GM12878 (cell line): Measurements from ENCODE around the gene TPBGL. TPM values are rescaled to one million over a fixed set of nuclear protein-coding genes. Genes with fewer than 3 reads are reported as not detected.

ENCODE experiments used
- ATAC-seq: fragments of 200-7000 bp; cut with Tn5 transposase; 3 replicates; pipeline ENCODE4 v1.9.1; 2020; ENCODE audit warnings: mild to moderate bottlenecking, moderate library complexity
- BruUV-seq: library from RNA; stranded (reverse); fragments of 400-500 nt; replicated peaks from 2 replicates; lab custom pipeline; 2021; lab: Mats Ljungman, UMichigan
- CTCF ChIA-PET: fragments of 300-600 bp; sonication (Branson Sonifier 250); formaldehyde crosslinking; extraction: SDS; loops from one replicate; lab custom pipeline; 2021; ENCODE audit warnings: inconsistent platforms; lab: Yijun Ruan, JAX
- POLR2A ChIA-PET: fragments of 350-600 bp; formaldehyde crosslinking; extraction: SDS; loops from one replicate; lab custom pipeline; 2021; ENCODE audit warnings: inconsistent platforms; lab: Charles Lee
- RAD21 ChIA-PET: fragments of 300-600 bp; sonication (Branson Sonifier 250); formaldehyde crosslinking; loops from one replicate; lab custom pipeline; 2023; ENCODE audit warnings: antibody characterized with exemption; ENCODE audit not compliant: unreplicated experiment; lab: Charles Lee
- SMC1A ChIA-PET: fragments of 300-600 bp; sonication (Branson Sonifier 250); formaldehyde crosslinking; loops from one replicate; lab custom pipeline; 2023; ENCODE audit not compliant: unreplicated experiment, uncharacterized antibody; lab: Charles Lee
- DNase-seq: peaks from one replicate; pipeline ENCODE4 v3.0.0-alpha.2; 2011; ENCODE audit warnings: low read depth, low spot score
- FAIRE-seq: peaks from 3 replicates; lab custom pipeline; 2011; peaks lifted over from hg19 to GRCh38; lab: Jason Lieb, UNC
- H2AFZ ChIP-seq: 2 replicates; pipeline ENCODE4 v1.6.0; 2011; ENCODE audit warnings: low read depth, low read length, control low read depth; ENCODE audit not compliant: control insufficient read depth
- H3K27ac ChIP-seq: 2 replicates; pipeline ENCODE4 v1.5.1; 2011; ENCODE audit warnings: control low read depth; ENCODE audit not compliant: control insufficient read depth, insufficient read depth
- H3K27me3 ChIP-seq, 2 experiments: replicated peaks in 1 of 2; 2 replicates each; pipeline versions ENCODE4 v1.6.0 to v1.6.1; 2011; ENCODE audit warnings: low read length in 1 of 2; ENCODE audit not compliant: control insufficient read depth in 2 of 2, insufficient read depth in 2 of 2
- H3K36me3 ChIP-seq, 2 experiments: 2 replicates each; pipeline ENCODE4 v1.5.1; 2011; ENCODE audit warnings: low read length in 1 of 2; ENCODE audit not compliant: control insufficient read depth in 2 of 2, insufficient read depth in 2 of 2
- H3K4me1 ChIP-seq: 2 replicates; pipeline ENCODE4 v1.6.1; 2011; ENCODE audit warnings: mild to moderate bottlenecking, low read length, moderate library complexity, mixed read lengths; ENCODE audit not compliant: control insufficient read depth, insufficient read depth
- H3K4me2 ChIP-seq: 2 replicates; pipeline ENCODE4 v1.6.0; 2011; ENCODE audit warnings: control low read depth; ENCODE audit not compliant: control insufficient read depth, insufficient read depth
- H3K4me3 ChIP-seq: fragments of 200-600 bp; sonication (generic); 2 replicates; pipeline ENCODE4 v1.5.1; 2016
- H3K79me2 ChIP-seq: 2 replicates; pipeline ENCODE4 v1.6.0; 2011; ENCODE audit warnings: low read length; ENCODE audit not compliant: control insufficient read depth, insufficient read depth
- H3K9ac ChIP-seq: 2 replicates; pipeline ENCODE4 v1.8.0; 2011; ENCODE audit warnings: low read length, control low read depth, mixed read lengths; ENCODE audit not compliant: control insufficient read depth, insufficient read depth
- H3K9me3 ChIP-seq: replicated peaks from 3 replicates; pipeline ENCODE4 v1.5.1; 2011; ENCODE audit warnings: mild to moderate bottlenecking, low read length; ENCODE audit not compliant: control insufficient read depth, insufficient read depth
- H4K20me1 ChIP-seq: 2 replicates; pipeline ENCODE4 v1.6.0; 2011; ENCODE audit not compliant: control insufficient read depth, insufficient read depth
- CREB1 ChIP-seq: IDR thresholded peaks from 2 replicates; pipeline ENCODE4 v1.6.1; 2012; ENCODE audit warnings: low read depth, mild to moderate bottlenecking, inconsistent platforms
- HDGF ChIP-seq: fragments of 450-650 bp; IDR thresholded peaks from 2 replicates; pipeline ENCODE4 v1.6.1; 2016; ENCODE audit warnings: antibody characterized with exemption
- NFXL1 ChIP-seq: fragments of 450-650 bp; IDR thresholded peaks from 2 replicates; pipeline ENCODE4 v1.6.1; 2017; ENCODE audit warnings: antibody characterized with exemption, mild to moderate bottlenecking, borderline replicate concordance
- NFYA ChIP-seq: IDR thresholded peaks from 2 replicates; pipeline ENCODE4 v1.6.1; 2011; ENCODE audit warnings: low read depth, mild to moderate bottlenecking, low read length, improper control_type of control experiment, borderline replicate concordance
- PAX8 ChIP-seq: fragments of 450-650 bp; IDR thresholded peaks from 2 replicates; pipeline ENCODE4 v1.6.1; 2017; ENCODE audit warnings: mild to moderate bottlenecking, moderate library complexity
- SMARCA5 ChIP-seq: fragments of 450-650 bp; IDR thresholded peaks from 2 replicates; pipeline ENCODE4 v1.6.1; 2017; ENCODE audit warnings: mild to moderate bottlenecking
- SUZ12 ChIP-seq: fragments of 200-600 bp; sonication (generic); IDR thresholded peaks from one replicate; pipeline ENCODE4 v1.6.1; 2018; ENCODE audit warnings: antibody characterized with exemption, mild to moderate bottlenecking; ENCODE audit not compliant: unreplicated experiment
- TBL1XR1 ChIP-seq: IDR thresholded peaks from 2 replicates; pipeline ENCODE4 v1.6.1; 2012; ENCODE audit warnings: low read depth, low read length, improper control_type of control experiment
- WGBS: methylation state at CpG from one replicate; pipeline ENCODE4 v1.1.6; 2016; ENCODE audit warnings: low lambda C conversion rate; ENCODE audit not compliant: insufficient replicate concordance, insufficient coverage; ENCODE audit errors: missing lambda C conversion rate; 5-methylcytosine and 5-hydroxymethylcytosine counted together
- in situ Hi-C: fragments of 300-500 bp; cut with MboI; formaldehyde crosslinking; loops from 9 replicates; pipeline ENCODE4 v1.14.3; 2018; ENCODE audit warnings: mixed read lengths
- intact Hi-C: fragments of 100-400 bp; cut with micrococcal nuclease; formaldehyde crosslinking; loops from one replicate; pipeline ENCODE4 v1.14.2; 2022; ENCODE audit not compliant: unreplicated experiment
- polyA plus RNA-seq, 11 experiments: library from polyadenylated mRNA; depleted of rRNA in 4 of 11; unstranded in 6 of 11; stranded (reverse) in 5 of 11; fragments of >200 nt; fragmentation: Nextera tagmentation in 4 of 11; fragmentation: Illumina TruSeq in 1 of 11; extraction: Ambion mirVana in 4 of 11; extraction: Trizol in 1 of 11; gene quantifications; 1 replicate in 1 of 11; 2 replicates in 10 of 11; pipeline versions ENCODE4 v1.2.1 to v1.2.3, GENCODE V29; 2011 to 2016; ENCODE audit warnings: inconsistent platforms in 2 of 11, missing spikeins in 2 of 11, low read depth in 1 of 11
- total RNA-seq, 4 experiments: library from RNA; depleted of rRNA in 3 of 4; stranded (reverse); fragments of >200 nt in 3 of 4; fragmentation: Illumina TruSeq in 1 of 4; extraction: Trizol in 1 of 4; gene quantifications; 2 replicates each; pipeline versions ENCODE4 v1.2.1 to v1.2.3, GENCODE V29; 2013 to 2021

Gene TPBGL
- total and polyA plus RNA-seq, 10 of the 15 experiments (the other 5 are each of a cell fraction or from before 2014, with no cell fraction given) = not detected

GRCh38 chr11:75267171-75267970 is 26.8 kb downstream of the TPBGL start:
- Histone ChIP-seq H3K4me3 (no peak overlapping the region), H3K36me3 (no peaks in the 10 kb centered on the region; a peak in 1 of 4 replicates), H3K9me3 (no peaks in the 10 kb centered on the region), H3K4me1 (no peaks in the 10 kb centered on the region), H3K27ac (no peak overlapping the region), H3K27me3 (no peaks in the 10 kb centered on the region), H3K4me2 (no peak overlapping the region), H2AFZ (no peak overlapping the region), H3K79me2 (no peaks in the 10 kb centered on the region), H4K20me1 (0 out of 2 replicates have a peak, but pooled peaks cover 2% of the 10 kb centered on the region), H3K9ac (no peak overlapping the region)
- intact Hi-C loops = no loop called here
- BruUV-seq = no TSS peak
- ChIA-PET CTCF (no interaction called here), RAD21 (no interaction called here), SMC1A (no interaction called here), POLR2A (no interaction called here)
- in situ Hi-C loops = no loop called here
- WGBS = 47% methylated on average over 23 of the region's 27 CpGs
- FAIRE-seq (no peak), ATAC-seq (no peak), DNase-seq (no peak)
- TF ChIP-seq SMARCA5 = no peak
- TF ChIP-seq NFXL1 = no peak
- TF ChIP-seq TBL1XR1 = no peak
- no peak for TF ChIP-seq PAX8
- no peak for TF ChIP-seq NFYA
- TF ChIP-seq CREB1 = no peak
- no peak for TF ChIP-seq HDGF
- TF ChIP-seq SUZ12 = no peak
